Stimulated activated CD4-positive, alpha-beta T cell treated with anti-CD3 and anti-CD28 coated beads, Interleukin-4, amount 100 ng/mL, for 48 hours (primary cell): ENCODE measurements around the gene ZNF33B.
"Not testable (repeated sequence)": the region's sequence is repeated elsewhere in the genome, so short reads cannot be mapped to it uniquely, and the experiment has no call there.

Experiments used
- DNase-seq, 2 donors: peaks; one replicate each; pipeline ENCODE4 v3.0.0-alpha.2; 2020; ENCODE audit warnings: low read depth in 2 of 2

ZNF33B gene

DNA sequence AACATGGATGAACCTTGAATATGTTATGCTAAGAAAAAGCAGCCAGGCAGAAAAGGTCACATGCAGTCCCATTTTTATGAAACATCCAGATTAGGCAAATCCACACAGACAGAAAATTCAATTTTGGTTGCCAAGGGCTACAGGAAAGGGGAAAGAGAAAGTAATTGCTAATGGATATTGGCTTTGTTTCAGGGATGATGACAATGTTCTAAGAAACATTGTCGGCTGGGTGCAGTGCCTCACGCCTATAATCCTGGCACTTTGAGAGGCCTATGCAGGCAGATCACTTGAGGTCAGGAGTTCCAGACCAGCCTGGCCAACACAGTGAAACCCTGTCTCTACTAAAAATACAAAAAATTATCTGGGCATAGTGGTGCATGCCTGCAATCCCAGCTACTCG is 23.0 kb downstream of the ZNF33B start:
- no peak for DNase-seq

DNA sequence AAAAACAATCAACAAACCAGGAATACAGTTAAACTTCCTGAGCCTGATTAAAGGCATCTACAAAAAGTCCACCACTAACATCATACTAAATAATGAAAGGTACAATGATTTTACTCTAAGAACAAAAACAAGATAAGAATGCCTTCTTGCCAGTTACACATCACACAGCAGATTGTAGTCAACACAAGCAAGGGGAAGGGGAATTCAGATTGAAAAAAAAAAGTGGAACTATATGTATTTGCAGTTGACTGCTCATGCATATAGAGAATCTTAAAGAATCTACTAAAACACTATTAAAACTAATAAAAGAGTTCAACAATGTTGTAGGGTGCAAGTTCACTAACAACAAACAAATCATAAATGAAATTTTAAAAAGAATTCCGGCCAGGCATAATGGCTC is 28.5 kb downstream of the ZNF33B start:
- no peak for DNase-seq

DNA sequence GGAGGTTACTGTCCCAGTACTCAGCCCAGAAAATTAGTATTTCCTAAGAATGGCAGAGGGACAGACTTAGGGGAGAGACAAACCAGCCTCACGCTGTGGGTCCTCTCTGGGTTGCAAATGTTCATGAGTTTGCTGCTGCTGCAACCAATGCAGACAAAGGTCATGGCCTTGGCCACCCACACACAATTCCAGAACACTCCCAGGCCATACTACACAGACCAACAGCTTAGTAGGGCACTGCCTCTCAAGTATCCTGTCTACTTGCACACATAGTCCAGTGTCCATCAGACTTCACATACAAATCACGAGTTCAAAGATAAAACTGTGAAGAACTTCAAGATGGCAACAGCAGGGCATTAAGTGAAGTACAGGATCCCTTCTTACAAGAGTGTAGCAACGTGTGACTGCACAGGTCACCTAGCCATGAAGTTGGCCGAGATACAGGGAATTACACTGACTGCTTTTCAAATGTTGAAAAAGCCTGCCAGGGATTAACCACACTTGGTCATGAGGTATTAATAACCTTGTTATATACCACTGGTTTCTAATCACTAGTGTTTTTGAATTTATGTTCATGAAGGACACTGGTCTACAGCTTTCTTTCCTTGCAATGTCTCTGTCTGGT is 40.0 kb downstream of the ZNF33B start:
- no peak for DNase-seq

DNA sequence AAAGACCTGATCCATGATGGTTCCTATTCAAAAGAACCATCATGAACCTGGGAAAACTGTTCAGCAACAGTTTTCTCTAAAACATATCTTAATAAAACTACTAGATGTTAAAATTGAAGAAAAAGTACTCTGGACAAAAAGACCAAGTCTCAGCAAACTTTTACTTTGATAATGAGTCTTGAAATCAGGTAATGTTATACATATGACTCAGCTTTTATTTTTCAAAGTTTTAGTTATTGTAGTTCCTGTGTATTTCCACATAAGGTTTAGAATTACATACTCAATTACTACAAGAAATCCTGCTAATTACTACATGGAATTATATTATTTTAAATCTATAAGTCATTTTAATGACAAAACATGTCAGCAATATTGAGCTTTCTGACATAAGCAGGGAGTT is 42.2 kb downstream of the ZNF33B start:
- DNase-seq = no peak

DNA sequence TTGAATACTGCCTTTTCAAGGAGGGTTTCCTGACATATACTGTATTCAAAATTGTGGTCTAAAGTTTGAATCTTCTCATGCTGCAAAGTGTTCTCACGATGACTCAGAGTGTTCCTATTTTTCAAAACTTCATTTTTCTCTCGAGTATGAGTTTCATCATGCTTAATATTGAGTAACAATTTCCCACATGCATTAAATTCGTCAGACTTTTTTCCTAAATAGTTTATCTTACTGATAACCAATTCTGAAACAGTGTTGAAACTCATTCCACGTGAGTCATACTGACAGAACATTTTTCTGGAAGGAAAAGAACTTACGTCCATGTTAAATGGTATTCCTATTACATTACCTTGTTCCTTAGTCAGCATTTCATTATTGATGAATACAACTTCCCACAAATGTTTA is 44.1 kb downstream of the ZNF33B start:
- DNase-seq = no peak

DNA sequence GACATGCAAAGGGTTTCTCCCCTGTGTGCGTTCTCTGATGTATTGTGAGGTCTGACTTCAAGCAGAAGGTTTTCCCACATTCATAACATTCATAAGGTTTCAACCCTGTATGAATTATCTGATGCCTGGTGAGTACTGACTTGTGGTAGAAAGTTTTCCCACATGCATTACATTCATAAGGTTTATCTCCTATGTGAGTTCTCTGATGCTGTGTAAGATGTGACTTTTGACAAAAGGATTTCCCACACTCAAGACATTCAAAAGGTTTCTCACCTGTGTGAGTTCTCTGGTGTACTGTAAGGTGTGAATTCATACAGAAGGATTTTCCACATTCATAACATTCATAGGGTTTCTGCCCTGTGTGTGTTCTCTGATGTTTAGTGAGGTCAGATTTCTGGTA is 45.1 kb downstream of the ZNF33B start:
- no peak for DNase-seq

DNA sequence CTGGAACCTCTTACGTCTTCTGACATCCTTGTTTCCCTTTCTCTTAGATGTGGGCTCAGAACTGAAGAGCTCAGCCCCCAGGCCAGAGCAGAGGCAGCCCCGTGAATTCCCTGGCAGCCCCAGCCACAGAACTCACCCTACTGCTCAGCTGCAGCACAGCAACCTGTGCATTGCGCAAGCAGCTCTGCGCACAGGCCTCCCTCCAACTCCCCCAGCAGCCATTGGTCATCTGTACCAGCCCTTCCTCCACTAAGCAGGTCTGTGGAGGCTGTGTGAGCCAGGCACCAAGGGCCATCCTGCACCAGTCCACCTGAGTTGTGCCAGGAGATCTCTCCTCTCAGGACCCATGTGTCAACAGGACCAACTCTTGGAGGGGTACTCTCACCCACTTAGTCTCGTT is 54.5 kb downstream of the ZNF33B start:
- DNase-seq = no peak

DNA sequence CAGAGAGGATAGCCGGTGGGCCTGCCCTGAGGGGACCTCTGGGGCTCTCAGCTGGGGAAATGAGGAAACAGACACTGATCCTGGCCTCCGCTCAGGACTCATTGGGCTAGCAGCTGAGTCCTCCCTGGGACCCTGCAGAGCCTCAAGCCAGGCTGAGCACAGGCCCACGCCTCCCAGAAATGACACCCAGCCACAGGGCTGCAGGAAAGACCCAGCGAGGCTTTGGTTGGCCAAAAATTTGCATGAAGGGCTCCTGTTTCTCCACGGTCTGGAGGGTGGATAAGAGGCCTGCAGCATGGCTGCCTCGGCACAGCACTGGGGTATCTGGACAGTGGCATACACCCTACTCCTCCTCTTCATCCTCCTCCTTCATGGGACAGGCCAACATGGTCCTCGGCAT is 60.4 kb downstream of the ZNF33B start:
- DNase-seq = no peak

DNA sequence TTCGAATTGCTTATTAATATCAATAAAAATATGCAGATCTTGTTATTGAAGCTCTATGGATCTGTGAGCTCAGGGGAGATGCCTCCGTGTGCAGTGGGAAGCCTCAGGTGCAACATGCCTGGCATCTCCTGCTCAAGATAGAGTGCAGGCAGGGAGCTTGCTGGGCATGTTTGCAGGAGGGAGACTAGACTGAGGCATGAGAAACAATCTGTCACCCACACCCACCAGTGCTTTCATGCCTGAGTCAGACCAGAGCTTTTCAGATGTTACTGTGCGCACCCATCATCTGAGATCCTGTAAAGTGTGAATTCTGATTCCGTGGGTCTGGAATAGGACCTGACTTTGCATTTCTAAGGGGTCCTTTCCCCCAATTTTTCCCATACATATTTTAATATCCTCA is 62.0 kb downstream of the ZNF33B start:
- DNase-seq = no peak

DNA sequence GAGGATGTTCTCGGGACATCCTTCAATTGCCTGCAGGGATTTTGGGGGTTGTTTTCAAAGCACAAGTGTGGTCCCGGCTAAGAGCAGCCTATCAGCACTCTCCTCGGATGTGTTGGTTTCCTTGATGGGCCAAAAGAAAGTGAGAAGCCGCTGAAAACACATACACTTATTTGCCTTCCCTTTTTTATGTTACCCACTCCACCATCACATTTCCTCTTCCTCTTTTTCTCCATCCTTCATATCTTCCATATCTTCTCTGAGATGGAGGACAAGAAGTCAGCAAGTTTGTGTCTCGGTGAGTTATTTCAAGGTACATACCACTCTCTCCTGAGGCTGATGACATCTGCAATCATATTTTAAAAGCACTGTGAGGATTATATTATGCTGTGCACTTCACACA is 64.0 kb downstream of the ZNF33B start:
- DNase-seq = no peak

DNA sequence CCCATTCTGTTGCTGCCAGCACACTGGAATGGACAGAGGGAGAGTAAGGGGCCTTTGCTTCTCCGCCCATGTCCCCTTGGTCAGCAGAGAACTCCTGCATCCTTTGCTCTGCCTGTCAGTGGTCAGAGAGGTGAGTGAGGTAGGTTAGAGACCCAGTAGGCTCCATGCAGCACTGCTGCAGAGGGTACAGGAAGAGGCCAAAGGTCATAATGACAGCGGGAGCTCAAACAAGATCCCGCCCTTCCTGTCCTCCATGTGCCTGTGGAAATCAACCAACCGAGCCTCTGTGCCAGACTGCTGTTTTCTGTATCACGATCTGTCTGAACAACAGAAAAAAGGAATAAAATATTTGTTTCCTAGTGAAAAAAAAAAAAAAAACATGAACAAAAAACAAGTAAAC is 81.4 kb downstream of the ZNF33B start:
- no peak for DNase-seq

DNA sequence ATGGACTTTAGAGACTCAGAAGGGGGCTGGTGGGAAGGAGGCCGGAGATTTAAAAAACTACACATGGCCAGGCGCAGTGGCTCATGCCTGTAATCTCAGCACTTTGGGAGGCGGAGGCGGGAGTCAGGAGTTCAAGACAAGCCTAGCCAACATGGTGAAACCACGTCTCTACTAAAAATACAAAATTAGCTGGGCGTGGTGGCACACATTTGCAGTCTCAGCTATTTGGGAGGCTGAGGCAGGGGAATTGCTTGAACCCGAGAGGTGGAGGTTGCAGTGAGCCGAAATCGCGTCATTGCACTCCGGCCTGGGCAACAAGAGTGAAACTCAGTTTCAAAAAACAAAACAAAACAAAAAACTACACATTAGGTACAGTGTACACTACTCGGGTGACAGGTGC is 84.8 kb downstream of the ZNF33B start:
- DNase-seq = not testable (repeated sequence)

DNA sequence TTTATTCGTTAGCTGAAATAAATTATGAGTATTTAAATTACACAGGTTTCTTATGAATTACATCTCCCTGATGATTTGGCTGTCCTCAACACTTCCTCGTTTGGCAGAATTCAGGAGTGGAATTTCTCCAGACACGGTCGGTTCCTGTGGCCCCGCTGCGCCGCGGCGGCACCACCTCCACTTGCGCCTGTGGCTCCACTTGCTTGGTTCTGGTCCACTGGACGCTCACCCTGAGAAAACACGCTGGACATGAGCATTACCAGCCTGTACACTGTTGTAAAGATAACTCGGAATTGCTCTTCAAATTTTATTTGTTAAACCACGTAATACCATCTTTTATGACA is 85.3 kb downstream of the ZNF33B start:
- peak in 1 of 2 donors; percentile 1 for DNase-seq

DNA sequence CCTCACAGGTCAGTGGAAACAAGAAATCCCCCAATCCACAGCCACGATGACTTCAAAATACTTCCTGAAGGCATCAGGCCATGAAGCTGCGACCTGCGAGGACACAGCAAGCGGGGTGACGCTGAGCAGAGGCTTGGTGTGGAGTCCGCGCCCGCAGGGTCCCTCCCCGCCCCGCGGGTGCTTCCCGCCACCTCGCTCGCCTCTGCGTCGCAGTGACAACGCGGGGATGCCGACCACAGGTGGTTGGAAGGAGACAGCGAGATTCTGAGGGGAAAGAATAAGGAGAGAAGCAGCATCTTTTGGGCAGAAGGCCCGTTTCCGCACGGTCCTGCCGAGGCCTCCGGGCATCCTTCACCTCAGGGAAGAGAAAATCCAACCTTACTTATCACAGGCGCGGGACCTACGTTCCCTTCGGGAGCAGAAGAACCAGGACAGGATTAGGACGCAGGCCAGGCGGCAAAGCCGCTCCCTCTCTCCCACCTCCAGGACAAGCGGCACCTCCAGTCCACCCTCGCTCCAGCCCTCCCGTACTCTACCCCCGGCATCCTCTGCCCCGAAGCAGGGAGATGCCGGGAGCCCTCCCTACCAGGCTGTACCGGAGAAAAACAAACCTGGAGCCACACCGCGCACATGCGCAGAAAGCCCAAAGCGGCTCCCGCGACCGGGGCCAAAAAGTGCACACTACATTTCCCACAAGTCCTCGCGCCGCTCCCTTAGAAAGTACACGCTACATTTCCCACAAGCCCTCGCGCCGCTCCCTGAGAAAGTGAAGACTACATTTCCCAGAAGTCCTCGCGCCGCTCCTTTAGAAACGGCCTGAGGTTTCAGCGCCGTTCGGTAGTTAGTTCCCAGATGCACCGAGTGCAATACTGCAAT is 85.9 kb downstream of the ZNF33B start:
- peak; percentile 86 to 91 for DNase-seq

DNA sequence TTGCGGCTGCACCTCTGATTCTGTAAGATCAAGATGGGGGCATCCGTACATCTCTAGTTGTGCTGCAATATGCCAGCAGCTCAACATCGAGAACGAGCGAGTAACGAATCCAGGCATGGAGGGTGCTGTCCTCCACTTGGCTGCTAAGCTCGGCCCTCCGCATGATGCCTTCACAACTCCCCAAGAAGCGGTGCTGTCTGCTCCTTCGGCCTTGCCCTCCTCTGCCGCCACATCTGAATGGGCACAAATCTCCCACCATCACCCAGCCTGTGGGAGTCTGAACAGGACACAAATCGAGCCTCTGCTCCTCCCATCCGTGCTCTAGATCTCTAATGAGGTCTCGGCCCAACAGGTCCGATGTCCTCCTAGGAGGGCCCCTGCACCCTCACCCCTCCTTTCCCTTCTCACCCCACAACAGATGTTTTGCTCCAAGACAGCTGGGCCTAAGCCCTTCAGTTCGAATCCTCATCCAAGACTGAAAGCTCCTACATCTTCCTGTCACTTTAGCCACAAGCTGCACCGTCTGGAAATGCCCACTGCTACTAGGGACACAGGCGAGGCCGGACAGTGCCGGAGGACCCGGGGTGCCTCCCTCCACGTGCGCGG is 86.7 kb downstream of the ZNF33B start:
- DNase-seq = no peak

DNA sequence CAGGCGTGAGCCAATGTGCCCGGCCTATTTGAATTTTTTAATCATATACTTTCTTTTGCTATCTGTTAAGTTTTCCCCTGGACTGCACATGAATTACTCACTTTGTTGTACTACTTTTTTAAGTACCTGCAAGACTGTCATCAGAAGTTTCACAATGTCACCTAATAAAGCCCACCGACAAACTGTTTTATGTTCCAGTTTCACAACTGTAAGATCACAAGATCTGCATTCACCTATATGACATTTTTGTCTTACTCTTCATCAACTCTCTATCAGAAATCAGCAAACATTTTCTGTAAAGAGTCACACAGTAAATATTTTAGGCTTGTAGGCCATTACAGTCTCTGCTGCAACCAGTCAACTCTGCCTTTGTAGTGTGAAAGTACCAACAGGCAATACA is 88.5 kb downstream of the ZNF33B start:
- DNase-seq = no peak

DNA sequence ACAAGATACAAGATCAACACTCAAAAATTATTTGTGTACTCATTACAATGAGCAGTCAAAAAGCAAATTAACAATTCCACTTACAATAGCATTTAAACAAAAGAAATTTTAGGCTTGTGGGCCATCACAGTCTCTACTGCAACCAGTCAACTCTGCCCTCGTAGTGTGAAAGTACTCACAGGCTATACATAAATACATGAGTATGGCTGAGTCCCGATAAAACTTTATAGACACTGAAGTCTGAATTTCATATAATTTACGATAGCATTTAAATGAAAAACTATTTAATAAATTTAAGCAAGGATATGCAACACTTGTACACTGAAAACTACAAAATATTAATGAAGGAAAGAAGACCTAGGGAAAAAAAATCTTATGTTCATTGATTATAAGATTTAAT is 90.1 kb downstream of the ZNF33B start:
- DNase-seq = no peak

DNA sequence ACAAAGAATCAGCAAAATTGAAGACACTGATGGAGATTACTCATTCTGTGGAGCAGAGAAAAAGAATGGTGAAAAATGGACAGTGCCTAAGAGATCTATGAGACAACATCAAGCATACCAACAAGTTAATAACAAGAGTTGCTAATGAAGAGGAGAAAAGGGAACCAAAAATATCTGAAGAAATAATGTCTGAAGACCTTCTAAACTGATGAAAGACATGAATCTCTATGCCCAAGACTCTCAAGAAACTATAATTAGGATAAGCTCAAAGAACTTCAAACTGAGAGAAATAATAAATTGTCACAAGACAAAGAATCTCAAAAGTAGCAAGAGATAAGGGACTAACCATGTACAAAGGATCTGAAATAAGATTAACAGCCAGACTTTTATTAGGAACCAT is 93.4 kb downstream of the ZNF33B start:
- DNase-seq = no peak

DNA sequence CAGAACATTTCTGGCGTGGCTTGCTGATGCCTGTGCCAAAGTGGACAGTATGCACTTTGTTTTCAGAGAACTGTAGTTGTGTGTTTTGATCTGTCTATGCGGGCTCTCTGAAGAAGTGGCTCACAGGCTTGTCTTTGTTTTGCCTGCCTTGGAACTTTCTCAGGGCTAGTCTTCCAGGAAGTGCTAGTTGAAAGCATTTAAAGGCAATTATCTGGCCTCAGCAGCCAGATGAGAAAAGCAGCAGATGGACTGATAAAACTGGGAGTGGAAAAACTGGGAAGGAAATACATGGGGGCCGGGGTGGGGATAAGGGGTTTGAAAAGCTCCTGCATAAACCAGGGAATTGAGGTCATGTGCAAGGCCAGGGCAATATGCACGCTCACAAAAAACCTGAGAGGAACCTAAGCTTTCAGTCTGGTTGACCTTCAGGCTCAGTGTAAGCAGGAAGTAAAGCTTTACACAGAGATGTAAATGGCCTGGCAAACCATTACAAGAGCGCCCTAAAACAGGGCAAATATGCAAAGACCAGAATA is 94.5 kb downstream of the ZNF33B start:
- DNase-seq = no peak
